Hematopoietic multipotent progenitor cell (in vitro differentiated cells): Measurements from ENCODE around the gene DNALI1. TPM values are rescaled to one million over a fixed set of nuclear protein-coding genes. Genes with fewer than 3 reads are reported as not detected.
"Not testable (repeated sequence)": the region's sequence is repeated elsewhere in the genome, so short reads cannot be mapped to it uniquely, and the experiment has no call there.

Source experiments
- DNase-seq, 3 donors: peaks; one replicate each; pipeline ENCODE4 v3.0.0-alpha.2; 2011 to 2015; ENCODE audit warnings: low read depth in 2 of 3, low spot score in 2 of 3
- total RNA-seq: library from RNA; depleted of rRNA; stranded (reverse); fragments of >200 nt; gene quantifications from one replicate; pipeline ENCODE4 v1.2.3, GENCODE V29; 2012

The DNALI1 gene
- total RNA-seq, 1 donor = 0.54 TPM

GRCh38 chr1:37553927-37554808 lies 2.6 kb upstream of the DNALI1 start, which contains the start of gene SNIP1:
SNIP1 (minus strand) TSS chr1:37554293; CDS start chr1:37554229, 64 bp downstream.
- peak; percentile 69 to 94 (median 91) for DNase-seq

- no peak for DNase-seq
Measured at GRCh38 chr1:37557402-37557801, 662 bp downstream of the DNALI1 start.

GRCh38 chr1:37558411-37558810 lies 1.7 kb downstream of the DNALI1 start:
- no peak for DNase-seq

- DNase-seq = no peak
Measured at GRCh38 chr1:37559080-37559479, 2.3 kb downstream of the DNALI1 start.

GRCh38 chr1:37559957-37560379 lies 3.2 kb downstream of the DNALI1 start:
- DNase-seq = peak in 2 of 3 donors; percentile 5 to 18

GRCh38 chr1:37560401-37561132 lies 3.8 kb downstream of the DNALI1 start:
- no peak for DNase-seq

- peak in 1 of 3 donors; percentile 21 for DNase-seq
Measured at GRCh38 chr1:37561133-37562132, 4.7 kb downstream of the DNALI1 start.

GRCh38 chr1:37562984-37563383 lies 6.2 kb downstream of the DNALI1 start:
- DNase-seq = no peak

GRCh38 chr1:37564892-37565291 lies 8.2 kb downstream of the DNALI1 start:
- DNase-seq = no peak

- no peak for DNase-seq
Measured at GRCh38 chr1:37567023-37567422, 10.3 kb downstream of the DNALI1 start.

- DNase-seq = no peak
Measured at GRCh38 chr1:37570528-37571334, 14.0 kb downstream of the DNALI1 start.

GRCh38 chr1:37574834-37575480 lies 18.2 kb downstream of the DNALI1 start:
- no peak for DNase-seq

- DNase-seq = no peak
Measured at GRCh38 chr1:37575692-37576091, 19.0 kb downstream of the DNALI1 start.

GRCh38 chr1:37584544-37584943 lies 27.8 kb downstream of the DNALI1 start:
- not testable (repeated sequence) for DNase-seq

- no peak for DNase-seq
Measured at GRCh38 chr1:37588939-37589338, 32.2 kb downstream of the DNALI1 start.

GRCh38 chr1:37593726-37594125 lies 37.0 kb downstream of the DNALI1 start:
- no peak for DNase-seq

- DNase-seq = peak; percentile 96 to 97 (median 96)
Measured at GRCh38 chr1:37595440-37596181, 38.9 kb downstream of the DNALI1 start, which contains the start of gene GNL2. GNL2 (minus strand) TSS chr1:37595937; CDS start chr1:37595822, 115 bp downstream.

- no peak for DNase-seq
Measured at GRCh38 chr1:37596182-37596667, 39.5 kb downstream of the DNALI1 start.
